Liver (tissue), 9 donors: ENCODE measurements around the gene CDH4. TPM values are rescaled to one million over a fixed set of nuclear protein-coding genes. Genes with fewer than 3 reads are reported as not detected.

Experiments
- DNase-seq: peaks from one replicate; pipeline ENCODE4 v3.0.0-alpha.2; 2017; ENCODE audit warnings: low spot score
- H3K27ac ChIP-seq, 2 donors: one replicate each; pipeline ENCODE4 v1.7.0; 2013; ENCODE audit warnings: inconsistent platforms in 2 of 2, low read length in 2 of 2, control low read depth in 1 of 2, low read depth in 1 of 2, mild to moderate bottlenecking in 1 of 2
- H3K27me3 ChIP-seq, 4 donors: one replicate each; pipeline versions ENCODE4 v1.6.1 to v1.7.0; 2013; ENCODE audit warnings: low read length in 3 of 4, inconsistent platforms in 1 of 4, mild to moderate bottlenecking in 1 of 4, moderate library complexity in 1 of 4; ENCODE audit not compliant: control insufficient read depth in 4 of 4, insufficient read depth in 4 of 4
- H3K36me3 ChIP-seq, 4 donors: one replicate each; pipeline versions ENCODE4 v1.6.1 to v1.7.0; 2013; ENCODE audit warnings: low read length in 3 of 4, mild to moderate bottlenecking in 3 of 4, low read depth in 1 of 4, moderate library complexity in 1 of 4; ENCODE audit not compliant: control insufficient read depth in 4 of 4, insufficient read depth in 3 of 4
- H3K4me1 ChIP-seq, 4 donors: one replicate each; pipeline versions ENCODE4 v1.6.1 to v1.7.0; 2013; ENCODE audit warnings: low read length in 3 of 4, mild to moderate bottlenecking in 3 of 4, moderate library complexity in 1 of 4; ENCODE audit not compliant: control insufficient read depth in 4 of 4, insufficient read depth in 4 of 4
- H3K4me3 ChIP-seq, 3 donors: one replicate each; pipeline versions ENCODE4 v1.6.1 to v1.7.0; 2013; ENCODE audit warnings: low read length in 3 of 3, control low read depth in 1 of 3, low read depth in 1 of 3, mild to moderate bottlenecking in 1 of 3
- H3K9ac ChIP-seq, 2 donors: one replicate each; pipeline ENCODE4 v1.7.0; 2013; ENCODE audit warnings: low read length in 2 of 2, mild to moderate bottlenecking in 2 of 2, moderate library complexity in 2 of 2, control low read depth in 1 of 2, low read depth in 1 of 2
- H3K9me3 ChIP-seq, 4 donors: one replicate each; pipeline versions ENCODE4 v1.6.1 to v1.7.0; 2013; ENCODE audit warnings: low read length in 3 of 4; ENCODE audit not compliant: control insufficient read depth in 4 of 4
- EGR1 ChIP-seq, 2 donors: IDR thresholded peaks; 2 replicates each; pipeline ENCODE4 v1.6.1; 2016 to 2018; ENCODE audit warnings: antibody characterized with exemption in 2 of 2, low read depth in 2 of 2
- FOXA1 ChIP-seq: IDR thresholded peaks from 2 replicates; pipeline ENCODE4 v1.6.1; 2016; ENCODE audit warnings: antibody characterized with exemption
- FOXA2 ChIP-seq: IDR thresholded peaks from 2 replicates; pipeline ENCODE4 v1.6.1; 2016; ENCODE audit warnings: antibody characterized with exemption
- GABPA ChIP-seq, 2 donors: IDR thresholded peaks in 1 of 2; conservative IDR thresholded peaks in 1 of 2; 2 replicates each; pipeline ENCODE4 v1.6.1; 2016; ENCODE audit warnings: antibody characterized with exemption in 2 of 2, mild to moderate bottlenecking in 1 of 2, moderate library complexity in 1 of 2
- HNF4A ChIP-seq, 2 donors: conservative IDR thresholded peaks; 2 replicates each; pipeline ENCODE4 v1.6.1; 2016; ENCODE audit warnings: antibody characterized with exemption in 2 of 2, mild to moderate bottlenecking in 2 of 2
- HNF4G ChIP-seq: IDR thresholded peaks from 2 replicates; pipeline ENCODE4 v1.6.1; 2016; ENCODE audit warnings: antibody characterized with exemption
- JUND ChIP-seq, 2 donors: IDR thresholded peaks; 2 replicates each; pipeline ENCODE4 v1.6.1; 2016; ENCODE audit warnings: antibody characterized with exemption in 2 of 2
- NR2F2 ChIP-seq: IDR thresholded peaks from 2 replicates; pipeline ENCODE4 v1.6.1; 2016; ENCODE audit warnings: antibody characterized with exemption
- RAD21 ChIP-seq, 2 donors: IDR thresholded peaks; 2 replicates each; pipeline ENCODE4 v1.6.1; 2016; ENCODE audit warnings: antibody characterized with exemption in 2 of 2, mild to moderate bottlenecking in 2 of 2
- RXRA ChIP-seq, 2 donors: IDR thresholded peaks; 2 replicates each; pipeline ENCODE4 v1.6.1; 2017 to 2018; ENCODE audit warnings: antibody characterized with exemption in 2 of 2, mild to moderate bottlenecking in 1 of 2
- SP1 ChIP-seq: IDR thresholded peaks from 2 replicates; pipeline ENCODE4 v1.6.1; 2018; ENCODE audit warnings: antibody characterized with exemption, mild to moderate bottlenecking
- TAF1 ChIP-seq: conservative IDR thresholded peaks from 2 replicates; pipeline ENCODE4 v1.6.1; 2016; ENCODE audit warnings: antibody characterized with exemption, mild to moderate bottlenecking
- YY1 ChIP-seq: IDR thresholded peaks from 2 replicates; pipeline ENCODE4 v1.6.1; 2016; ENCODE audit warnings: antibody characterized with exemption, mild to moderate bottlenecking
- ZBTB33 ChIP-seq: IDR thresholded peaks from 2 replicates; pipeline ENCODE4 v1.6.1; 2016; ENCODE audit warnings: antibody characterized with exemption
- WGBS: extraction: QIAGEN DNeasy Blood & Tissue Kit; methylation state at CpG from one replicate; pipeline ENCODE4 v1.1.7; 2013; 5-methylcytosine and 5-hydroxymethylcytosine counted together
- polyA plus RNA-seq, 2 donors: library from polyadenylated mRNA; stranded (reverse) in 1 of 2; unstranded in 1 of 2; fragments of 200-250 nt in 1 of 2; fragments of >200 nt in 1 of 2; fragmentation: Nextera tagmentation in 1 of 2; extraction: Ambion mirVana in 1 of 2; gene quantifications; one replicate each; pipeline versions ENCODE4 v1.2.1 to v1.2.3, GENCODE V29; 2013 to 2015
- total RNA-seq, 2 donors: library from RNA; depleted of rRNA; stranded (reverse); fragments of >200 nt; gene quantifications; one replicate each; pipeline ENCODE4 v1.2.3, GENCODE V29; 2014
- TF ChIP-seq, protein P1 (sequence below): IDR thresholded peaks from 2 replicates; pipeline ENCODE4 v1.6.1; 2016; ENCODE audit warnings: antibody characterized with exemption
- TF ChIP-seq, protein P2 (sequence below): IDR thresholded peaks from 2 replicates; pipeline ENCODE4 v1.6.1; 2016; ENCODE audit warnings: antibody characterized with exemption, mild to moderate bottlenecking
- TF ChIP-seq, protein P3 (sequence below): IDR thresholded peaks from 2 replicates; pipeline ENCODE4 v1.6.1; 2016; ENCODE audit warnings: antibody characterized with exemption
- TF ChIP-seq, protein P4 (sequence below): fragments of 150-350 bp; IDR thresholded peaks from 2 replicates; pipeline ENCODE4 v1.5.1; 2017; ENCODE audit warnings: improper control_type of control experiment, low read depth, low read length; ENCODE audit not compliant: missing input control
- donor health status: healthy.
- donor health status: healthy.
- donor health status: healthy.
- donor health status: healthy.
- donor health status: healthy.

The CDH4 gene
- total and polyA plus RNA-seq, 4 donors = 0.03 to 0.25 (median 0.19) TPM; not detected in 1

DNA sequence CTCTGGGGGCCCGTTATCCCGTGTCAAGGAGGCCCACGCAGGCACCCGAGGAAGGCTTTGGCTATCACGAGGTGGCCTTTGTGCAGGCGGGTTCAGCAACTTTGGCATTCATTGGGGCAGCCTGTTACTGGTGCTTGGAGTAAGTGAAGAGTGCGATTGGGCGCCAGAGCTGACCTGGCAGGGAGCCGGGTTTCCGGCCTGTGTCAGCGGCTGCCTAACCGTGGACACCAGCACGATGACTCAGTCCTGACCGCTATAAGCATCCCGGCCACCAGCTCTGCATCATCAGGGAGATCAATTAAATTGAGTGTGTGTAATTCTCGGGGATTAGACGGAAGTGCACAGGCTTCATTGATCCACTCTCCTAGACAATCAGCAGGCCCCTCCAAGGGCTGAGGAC is 45.9 kb downstream of the CDH4 start (continued):
- TF ChIP-seq FOXA2 = no peak
- no peak for TF ChIP-seq HNF4A (conservative IDR thresholded peaks at IDR 0.05)
- no peak for TF ChIP-seq TAF1
- no peak for TF ChIP-seq JUND (IDR thresholded peaks at IDR 0.05)
- TF ChIP-seq SP1 = no peak
- no peak for TF ChIP-seq RXRA (IDR thresholded peaks at IDR 0.05)
- TF ChIP-seq HNF4G = no peak
- TF ChIP-seq RAD21 (IDR thresholded peaks at IDR 0.05) = no peak

GRCh38 chr20:61298661-61299060 is 46.6 kb downstream of the CDH4 start:
- no peak for DNase-seq
- Histone ChIP-seq H3K9ac (no peak overlapping the region), H3K27me3 (peaks cover 0 to 6% (median 1%) of the 10 kb centered on the region in 4 donors), H3K4me1 (no peaks in the 10 kb centered on the region), H3K27ac (no peak overlapping the region), H3K4me3 (no peak overlapping the region), H3K36me3 (no peaks in the 10 kb centered on the region), H3K9me3 (no peaks in the 10 kb centered on the region)
- no peak for TF ChIP-seq YY1
- no peak for TF ChIP-seq FOXA1
- no peak for TF ChIP-seq EGR1 (IDR thresholded peaks at IDR 0.05; ENCODE audit: low read depth in 2 of 2)
- TF ChIP-seq JUND (IDR thresholded peaks at IDR 0.05) = no peak
- TF ChIP-seq HNF4A (conservative IDR thresholded peaks at IDR 0.05) = no peak
- TF ChIP-seq, protein P1, sequence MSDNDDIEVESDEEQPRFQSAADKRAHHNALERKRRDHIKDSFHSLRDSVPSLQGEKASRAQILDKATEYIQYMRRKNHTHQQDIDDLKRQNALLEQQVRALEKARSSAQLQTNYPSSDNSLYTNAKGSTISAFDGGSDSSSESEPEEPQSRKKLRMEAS = no peak
- TF ChIP-seq RXRA (IDR thresholded peaks at IDR 0.05) = no peak
- TF ChIP-seq GABPA (IDR thresholded peaks at IDR 0.05 in 1 of 2, conservative IDR thresholded peaks at IDR 0.05 in 1 of 2) = no peak
- TF ChIP-seq, protein P2, sequence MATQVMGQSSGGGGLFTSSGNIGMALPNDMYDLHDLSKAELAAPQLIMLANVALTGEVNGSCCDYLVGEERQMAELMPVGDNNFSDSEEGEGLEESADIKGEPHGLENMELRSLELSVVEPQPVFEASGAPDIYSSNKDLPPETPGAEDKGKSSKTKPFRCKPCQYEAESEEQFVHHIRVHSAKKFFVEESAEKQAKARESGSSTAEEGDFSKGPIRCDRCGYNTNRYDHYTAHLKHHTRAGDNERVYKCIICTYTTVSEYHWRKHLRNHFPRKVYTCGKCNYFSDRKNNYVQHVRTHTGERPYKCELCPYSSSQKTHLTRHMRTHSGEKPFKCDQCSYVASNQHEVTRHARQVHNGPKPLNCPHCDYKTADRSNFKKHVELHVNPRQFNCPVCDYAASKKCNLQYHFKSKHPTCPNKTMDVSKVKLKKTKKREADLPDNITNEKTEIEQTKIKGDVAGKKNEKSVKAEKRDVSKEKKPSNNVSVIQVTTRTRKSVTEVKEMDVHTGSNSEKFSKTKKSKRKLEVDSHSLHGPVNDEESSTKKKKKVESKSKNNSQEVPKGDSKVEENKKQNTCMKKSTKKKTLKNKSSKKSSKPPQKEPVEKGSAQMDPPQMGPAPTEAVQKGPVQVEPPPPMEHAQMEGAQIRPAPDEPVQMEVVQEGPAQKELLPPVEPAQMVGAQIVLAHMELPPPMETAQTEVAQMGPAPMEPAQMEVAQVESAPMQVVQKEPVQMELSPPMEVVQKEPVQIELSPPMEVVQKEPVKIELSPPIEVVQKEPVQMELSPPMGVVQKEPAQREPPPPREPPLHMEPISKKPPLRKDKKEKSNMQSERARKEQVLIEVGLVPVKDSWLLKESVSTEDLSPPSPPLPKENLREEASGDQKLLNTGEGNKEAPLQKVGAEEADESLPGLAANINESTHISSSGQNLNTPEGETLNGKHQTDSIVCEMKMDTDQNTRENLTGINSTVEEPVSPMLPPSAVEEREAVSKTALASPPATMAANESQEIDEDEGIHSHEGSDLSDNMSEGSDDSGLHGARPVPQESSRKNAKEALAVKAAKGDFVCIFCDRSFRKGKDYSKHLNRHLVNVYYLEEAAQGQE = no peak
- TF ChIP-seq FOXA2 = no peak
- no peak for TF ChIP-seq NR2F2
- TF ChIP-seq, protein P3, sequence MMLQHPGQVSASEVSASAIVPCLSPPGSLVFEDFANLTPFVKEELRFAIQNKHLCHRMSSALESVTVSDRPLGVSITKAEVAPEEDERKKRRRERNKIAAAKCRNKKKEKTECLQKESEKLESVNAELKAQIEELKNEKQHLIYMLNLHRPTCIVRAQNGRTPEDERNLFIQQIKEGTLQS = no peak
- TF ChIP-seq ZBTB33 = no peak
- TF ChIP-seq, protein P4, sequence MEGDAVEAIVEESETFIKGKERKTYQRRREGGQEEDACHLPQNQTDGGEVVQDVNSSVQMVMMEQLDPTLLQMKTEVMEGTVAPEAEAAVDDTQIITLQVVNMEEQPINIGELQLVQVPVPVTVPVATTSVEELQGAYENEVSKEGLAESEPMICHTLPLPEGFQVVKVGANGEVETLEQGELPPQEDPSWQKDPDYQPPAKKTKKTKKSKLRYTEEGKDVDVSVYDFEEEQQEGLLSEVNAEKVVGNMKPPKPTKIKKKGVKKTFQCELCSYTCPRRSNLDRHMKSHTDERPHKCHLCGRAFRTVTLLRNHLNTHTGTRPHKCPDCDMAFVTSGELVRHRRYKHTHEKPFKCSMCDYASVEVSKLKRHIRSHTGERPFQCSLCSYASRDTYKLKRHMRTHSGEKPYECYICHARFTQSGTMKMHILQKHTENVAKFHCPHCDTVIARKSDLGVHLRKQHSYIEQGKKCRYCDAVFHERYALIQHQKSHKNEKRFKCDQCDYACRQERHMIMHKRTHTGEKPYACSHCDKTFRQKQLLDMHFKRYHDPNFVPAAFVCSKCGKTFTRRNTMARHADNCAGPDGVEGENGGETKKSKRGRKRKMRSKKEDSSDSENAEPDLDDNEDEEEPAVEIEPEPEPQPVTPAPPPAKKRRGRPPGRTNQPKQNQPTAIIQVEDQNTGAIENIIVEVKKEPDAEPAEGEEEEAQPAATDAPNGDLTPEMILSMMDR = no peak
- TF ChIP-seq SP1 = no peak
- no peak for TF ChIP-seq HNF4G
- no peak for TF ChIP-seq RAD21 (IDR thresholded peaks at IDR 0.05)
- TF ChIP-seq TAF1 = no peak
- WGBS = 89% methylated on average over 6 of the region's 6 CpGs
